Neutrophil (primary cell): Measurements from ENCODE around the gene APRT.
"Not testable (repeated sequence)": the region's sequence is repeated elsewhere in the genome, so short reads cannot be mapped to it uniquely, and the experiment has no call there.

Experiments
- H3K27ac ChIP-seq: fragments of 200-600 bp; sonication (generic); 2 replicates; pipeline ENCODE4 v1.5.1; 2016; ENCODE audit warnings: mild to moderate bottlenecking, moderate library complexity
- H3K27me3 ChIP-seq: fragments of 200-600 bp; sonication (generic); 2 replicates; pipeline ENCODE4 v1.6.0; 2016; ENCODE audit warnings: mild to moderate bottlenecking
- H3K36me3 ChIP-seq: fragments of 200-600 bp; sonication (generic); 2 replicates; pipeline ENCODE4 v1.5.1; 2017
- H3K4me1 ChIP-seq, 2 experiments: fragments of 200-600 bp in 1 of 2; sonication (generic) in 1 of 2; 1 replicate in 1 of 2; 2 replicates in 1 of 2; pipeline versions ENCODE4 v1.5.1 to v1.6.1; 2013 to 2016; ENCODE audit warnings: low read depth in 1 of 2, low read length in 1 of 2, mild to moderate bottlenecking in 1 of 2, moderate library complexity in 1 of 2; ENCODE audit not compliant: control insufficient read depth in 1 of 2, insufficient read depth in 1 of 2
- H3K4me3 ChIP-seq, 2 experiments: fragments of 200-600 bp in 1 of 2; sonication (generic) in 1 of 2; 1 replicate in 1 of 2; 2 replicates in 1 of 2; pipeline ENCODE4 v1.5.1; 2013 to 2016; ENCODE audit warnings: low read depth in 1 of 2, low read length in 1 of 2, mild to moderate bottlenecking in 1 of 2, moderate library complexity in 1 of 2
- H3K9me3 ChIP-seq: fragments of 200-600 bp; sonication (generic); 2 replicates; pipeline ENCODE4 v1.5.1; 2016
- TF ChIP-seq, protein P1 (sequence below): fragments of 200-600 bp; sonication (generic); IDR thresholded peaks from 2 replicates; pipeline ENCODE4 v1.5.1; 2016; ENCODE audit warnings: antibody characterized with exemption

Gene APRT

GRCh38 chr16:88792078-88792550, 19.6 kb downstream of the APRT start:
- Histone ChIP-seq H3K9me3 (no peaks in the 10 kb centered on the region), H3K27ac (peak overlapping the region; percentile 91), H3K4me1 (peaks cover 62 to 66% of the 10 kb centered on the region in 2 experiments), H3K36me3 (no peaks in the 10 kb centered on the region), H3K4me3 (peak overlapping the region in 1 of 2 experiments; percentile 4), H3K27me3 (no peaks in the 10 kb centered on the region)
- TF ChIP-seq, protein P1, sequence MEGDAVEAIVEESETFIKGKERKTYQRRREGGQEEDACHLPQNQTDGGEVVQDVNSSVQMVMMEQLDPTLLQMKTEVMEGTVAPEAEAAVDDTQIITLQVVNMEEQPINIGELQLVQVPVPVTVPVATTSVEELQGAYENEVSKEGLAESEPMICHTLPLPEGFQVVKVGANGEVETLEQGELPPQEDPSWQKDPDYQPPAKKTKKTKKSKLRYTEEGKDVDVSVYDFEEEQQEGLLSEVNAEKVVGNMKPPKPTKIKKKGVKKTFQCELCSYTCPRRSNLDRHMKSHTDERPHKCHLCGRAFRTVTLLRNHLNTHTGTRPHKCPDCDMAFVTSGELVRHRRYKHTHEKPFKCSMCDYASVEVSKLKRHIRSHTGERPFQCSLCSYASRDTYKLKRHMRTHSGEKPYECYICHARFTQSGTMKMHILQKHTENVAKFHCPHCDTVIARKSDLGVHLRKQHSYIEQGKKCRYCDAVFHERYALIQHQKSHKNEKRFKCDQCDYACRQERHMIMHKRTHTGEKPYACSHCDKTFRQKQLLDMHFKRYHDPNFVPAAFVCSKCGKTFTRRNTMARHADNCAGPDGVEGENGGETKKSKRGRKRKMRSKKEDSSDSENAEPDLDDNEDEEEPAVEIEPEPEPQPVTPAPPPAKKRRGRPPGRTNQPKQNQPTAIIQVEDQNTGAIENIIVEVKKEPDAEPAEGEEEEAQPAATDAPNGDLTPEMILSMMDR, result no peak

DNA sequence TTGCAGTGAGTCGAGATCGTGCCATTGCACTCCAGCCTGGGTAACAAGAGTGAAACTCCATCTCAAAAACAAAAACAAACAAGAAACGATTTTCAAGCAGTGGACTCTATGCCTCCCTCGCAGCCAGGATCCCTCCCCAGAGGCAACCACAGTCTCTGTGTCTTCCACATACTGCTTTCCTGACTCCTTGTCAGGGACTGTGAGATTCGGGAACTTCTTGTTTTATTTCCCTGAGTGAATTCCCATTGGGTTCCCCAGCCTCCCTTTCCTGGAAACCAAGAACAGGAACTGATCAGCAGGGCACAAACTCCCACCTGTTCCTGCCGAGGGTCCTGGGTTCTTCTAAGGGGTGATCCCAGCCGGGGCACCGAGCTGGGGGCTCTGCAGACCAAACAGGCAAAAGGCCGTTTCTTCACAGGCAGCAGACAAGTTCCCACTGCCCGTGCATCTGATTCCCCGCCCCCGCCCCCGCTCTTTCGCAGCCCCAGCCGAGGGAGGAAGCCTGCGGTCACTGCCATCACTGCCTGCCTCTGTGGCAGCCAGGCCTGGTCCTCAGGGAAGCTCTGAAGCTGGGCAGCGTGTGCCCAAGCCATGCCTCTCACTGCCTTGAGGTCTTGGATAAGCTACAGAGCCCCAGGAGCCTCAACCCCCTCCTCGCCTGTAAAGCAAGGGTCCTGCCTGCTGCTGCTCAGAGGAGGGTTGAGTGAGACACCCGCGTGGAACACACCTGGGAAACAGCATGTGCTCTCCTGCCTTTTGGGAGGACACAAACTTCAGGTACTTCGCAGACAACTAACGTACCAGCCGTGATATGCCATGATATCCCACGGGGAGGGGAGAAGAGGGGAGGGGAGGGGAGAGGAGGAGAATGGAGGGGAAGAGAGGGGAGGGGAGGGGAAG, 21.2 kb downstream of the APRT start:
- no peaks in the 10 kb centered on the region for H3K27me3 ChIP-seq
- peak overlapping the region; percentile 91 for H3K27ac ChIP-seq
- H3K4me3 ChIP-seq, result peak overlapping the region; percentile 40 to 56
- TF ChIP-seq, protein P1, result no peak
- no peaks in the 10 kb centered on the region for H3K36me3 ChIP-seq
- peaks cover 64% of the 10 kb centered on the region in 2 experiments for H3K4me1 ChIP-seq
- no peaks in the 10 kb centered on the region for H3K9me3 ChIP-seq

DNA sequence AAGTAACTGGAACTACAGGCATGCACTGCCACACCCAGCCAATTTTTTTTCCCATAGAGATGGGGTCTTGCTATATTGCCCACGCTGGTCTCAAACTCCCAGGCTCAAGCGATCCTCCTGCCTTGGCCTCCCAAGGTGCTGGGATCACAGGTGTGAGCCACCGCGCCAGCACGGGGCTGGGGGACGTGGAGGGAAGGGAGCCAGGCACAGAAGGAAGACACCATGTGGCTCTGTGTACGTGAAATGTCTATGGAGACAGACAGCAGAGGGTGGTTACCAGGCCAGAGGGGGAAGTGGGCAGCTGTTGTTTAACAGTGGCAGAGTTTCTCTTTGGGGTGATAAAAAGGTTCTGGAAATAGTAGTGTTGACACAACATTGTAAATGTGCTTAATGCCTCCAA, 22.1 kb downstream of the APRT start:
- peak overlapping the region; percentile 91 for H3K27ac ChIP-seq
- H3K9me3 ChIP-seq, result no peaks in the 10 kb centered on the region
- H3K27me3 ChIP-seq, result peaks cover under 1% of the 10 kb centered on the region
- peak overlapping the region in 1 of 2 experiments; percentile 56 for H3K4me3 ChIP-seq
- peaks cover 55 to 60% of the 10 kb centered on the region in 2 experiments for H3K4me1 ChIP-seq
- TF ChIP-seq, protein P1, result no peak
- H3K36me3 ChIP-seq, result no peaks in the 10 kb centered on the region

DNA sequence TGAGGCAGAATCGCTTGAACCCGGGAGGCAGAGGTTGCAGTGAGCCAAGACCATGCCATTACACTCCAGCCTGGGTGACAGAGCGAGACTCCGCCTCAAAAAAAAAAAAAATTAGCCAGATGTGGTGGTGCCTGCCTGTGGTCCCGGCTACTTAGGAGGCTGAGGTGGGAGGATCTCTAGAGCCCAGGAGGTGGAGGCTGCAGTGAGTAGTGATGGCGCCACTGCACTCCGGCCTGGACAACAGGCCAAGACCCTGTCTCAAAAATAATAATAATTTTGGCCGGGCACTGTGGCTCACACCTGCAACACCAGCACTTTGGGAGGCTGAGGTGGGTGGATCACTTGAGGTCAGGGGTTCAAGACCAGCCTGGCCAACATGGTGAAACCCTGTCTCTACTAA, 23.0 kb downstream of the APRT start:
- H3K9me3 ChIP-seq, H3K27me3 ChIP-seq, H3K27ac ChIP-seq, H3K4me3 ChIP-seq, H3K36me3 ChIP-seq: not testable (repeated sequence)
- peaks cover 55 to 60% of the 10 kb centered on the region in 2 experiments for H3K4me1 ChIP-seq

DNA sequence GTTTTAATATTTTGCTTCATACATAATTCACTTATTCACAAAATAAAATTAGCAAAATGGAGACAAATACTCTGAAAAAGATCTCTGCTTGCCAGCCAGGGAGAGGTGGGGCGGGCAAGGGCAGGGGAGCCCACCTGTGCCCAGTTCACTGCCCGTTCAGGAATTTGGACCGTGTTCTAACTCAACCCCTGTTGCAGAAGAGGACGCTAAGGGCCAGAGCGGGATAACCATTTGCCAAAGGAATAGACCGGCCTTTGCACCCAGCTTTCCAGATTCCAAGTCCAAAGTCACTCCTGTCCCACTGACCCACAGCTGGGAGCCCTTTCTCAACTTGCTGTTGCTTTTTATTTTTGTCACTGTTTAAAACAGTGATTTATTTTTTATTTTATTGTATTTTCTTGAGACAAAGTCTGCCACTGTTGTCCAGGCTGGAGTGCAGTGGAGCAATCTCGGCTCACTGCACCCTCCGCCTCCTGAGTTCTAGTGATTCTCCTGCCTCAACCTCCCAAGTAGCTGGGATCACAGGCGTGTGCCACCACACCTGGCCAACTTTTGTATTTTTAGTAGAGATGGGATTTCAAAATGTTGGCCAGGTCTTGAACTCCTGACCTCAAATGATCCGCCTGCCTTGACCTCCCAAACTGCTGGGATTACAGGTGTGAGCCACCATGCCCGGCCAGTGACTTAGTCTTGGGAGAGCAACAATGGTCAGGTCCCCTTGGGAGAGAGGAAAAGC, 24.0 kb downstream of the APRT start:
- no peak overlapping the region for H3K4me3 ChIP-seq
- H3K27ac ChIP-seq, result no peak overlapping the region
- TF ChIP-seq, protein P1, result no peak
- peaks cover 14% of the 10 kb centered on the region for H3K27me3 ChIP-seq
- H3K36me3 ChIP-seq, result no peaks in the 10 kb centered on the region
- H3K4me1 ChIP-seq, result peaks cover 50 to 60% of the 10 kb centered on the region in 2 experiments
- no peaks in the 10 kb centered on the region for H3K9me3 ChIP-seq
